A549 (cell line): ENCODE measurements around the gene KIF18A. TPM values are rescaled to one million over a fixed set of nuclear protein-coding genes. Genes with fewer than 3 reads are reported as not detected.

Source experiments
- ATAC-seq, 2 experiments: fragments of 200-7000 bp in 1 of 2; fragments of >200 bp in 1 of 2; cut with Nextera tagmentation in 1 of 2; cut with Tn5 transposase in 1 of 2; 3 replicates each; pipeline versions ENCODE4 v1.8.0 to v1.9.1; 2018 to 2020; ENCODE audit warnings: mild to moderate bottlenecking in 1 of 2, moderate library complexity in 1 of 2
- CTCF ChIA-PET: fragments of 300-600 bp; sonication (Branson Sonifier 250); formaldehyde crosslinking; extraction: SDS; loops from one replicate; lab custom pipeline; 2021; ENCODE audit warnings: antibody characterized with exemption, inconsistent platforms; lab: Yijun Ruan, JAX
- POLR2A ChIA-PET: fragments of 350-600 bp; formaldehyde crosslinking; extraction: SDS; loops from one replicate; lab custom pipeline; 2021; ENCODE audit warnings: antibody characterized with exemption, inconsistent platforms; lab: Yijun Ruan, JAX
- DNase-seq, 2 experiments: peaks; one replicate each; pipeline versions ENCODE4 v3.0.0 to v3.0.0-alpha.2; 2011 to 2016; ENCODE audit warnings: low read depth in 1 of 2, low spot score in 1 of 2
- FAIRE-seq: peaks from 2 replicates; lab custom pipeline; 2011; peaks lifted over from hg19 to GRCh38; lab: Jason Lieb, UNC
- H3K27ac ChIP-seq, 2 experiments: fragments of >200 bp; sonication (Bioruptor Twin); formaldehyde crosslinking; 3 replicates each; pipeline ENCODE4 v1.5.1; 2016 to 2017
- H3K4me1 ChIP-seq: fragments of >200 bp; sonication (Bioruptor Twin); formaldehyde crosslinking; 3 replicates; pipeline ENCODE4 v1.6.1; 2016
- H3K4me2 ChIP-seq: fragments of >200 bp; sonication (Bioruptor Twin); formaldehyde crosslinking; 3 replicates; pipeline ENCODE4 v1.6.1; 2016
- H3K4me3 ChIP-seq: fragments of >200 bp; sonication (Bioruptor Twin); formaldehyde crosslinking; 3 replicates; pipeline ENCODE4 v1.5.1; 2016
- H3K9me3 ChIP-seq: fragments of >200 bp; sonication (Bioruptor Twin); formaldehyde crosslinking; 3 replicates; pipeline ENCODE4 v1.6.1; 2016
- CBX8 ChIP-seq: fragments of 200-600 bp; sonication (generic); IDR thresholded peaks from 2 replicates; pipeline ENCODE4 v1.6.1; 2016
- CEBPB ChIP-seq, 2 experiments: fragments of >200 bp in 1 of 2; sonication (Bioruptor Twin) in 1 of 2; formaldehyde crosslinking in 1 of 2; IDR thresholded peaks; 2 replicates each; pipeline ENCODE4 v1.6.1; 2012 to 2016
- ESRRA ChIP-seq: fragments of 150-350 bp; IDR thresholded peaks from 2 replicates; pipeline ENCODE4 v1.6.1; 2014; ENCODE audit warnings: mild to moderate bottlenecking, low read length, borderline replicate concordance
- FOSL2 ChIP-seq, 2 experiments: fragments of 450-650 bp in 1 of 2; fragments of >200 bp in 1 of 2; sonication (Bioruptor Twin) in 1 of 2; formaldehyde crosslinking; IDR thresholded peaks; 2 replicates each; pipeline versions ENCODE4 v1.5.0 to v1.6.1; 2016 to 2020; ENCODE audit warnings: mild to moderate bottlenecking in 1 of 2, moderate library complexity in 1 of 2
- HES2 ChIP-seq: fragments of >200 bp; sonication (Bioruptor Twin); formaldehyde crosslinking; IDR thresholded peaks from 2 replicates; pipeline ENCODE4 v1.6.1; 2016
- HOXB13 ChIP-seq: fragments of 250-450 bp; sonication (Bioruptor Pico); IDR thresholded peaks from 2 replicates; pipeline ENCODE4 v1.5.0; 2020; ENCODE audit warnings: low read depth, mild to moderate bottlenecking, moderate library complexity
- HOXB5 ChIP-seq: fragments of 250-450 bp; sonication (Bioruptor Pico); IDR thresholded peaks from 2 replicates; pipeline ENCODE4 v1.5.0; 2020; ENCODE audit warnings: mild to moderate bottlenecking, moderate library complexity
- JUNB ChIP-seq: fragments of >200 bp; sonication (Bioruptor Twin); formaldehyde crosslinking; IDR thresholded peaks from 2 replicates; pipeline ENCODE4 v1.6.1; 2016
- KDM1A ChIP-seq: fragments of 200-600 bp; sonication (generic); IDR thresholded peaks from 2 replicates; pipeline ENCODE4 v1.6.1; 2016; ENCODE audit warnings: low read depth, mild to moderate bottlenecking
- MAFK ChIP-seq: fragments of 450-650 bp; IDR thresholded peaks from 2 replicates; pipeline ENCODE4 v1.6.1; 2014; ENCODE audit not compliant: partially characterized antibody
- MYC ChIP-seq: IDR thresholded peaks from 2 replicates; pipeline ENCODE4 v1.6.1; 2012; ENCODE audit warnings: mild to moderate bottlenecking, inconsistent platforms, low read length, improper control_type of control experiment, borderline replicate concordance
- NPAS2 ChIP-seq: fragments of 250-450 bp; sonication (Bioruptor Pico); IDR thresholded peaks from 2 replicates; pipeline ENCODE4 v1.8.0; 2022; ENCODE audit warnings: mild to moderate bottlenecking, moderate library complexity, borderline replicate concordance
- NR3C1 ChIP-seq: fragments of >200 bp; sonication (Bioruptor Twin); formaldehyde crosslinking; IDR thresholded peaks from 3 replicates; pipeline ENCODE4 v1.6.1; 2017
- PHF8 ChIP-seq: fragments of 200-600 bp; sonication (generic); IDR thresholded peaks from 2 replicates; pipeline ENCODE4 v1.6.1; 2016; ENCODE audit warnings: low read depth, mild to moderate bottlenecking, antibody characterized with exemption, moderate library complexity, borderline replicate concordance
- POLR2A ChIP-seq: IDR thresholded peaks from 2 replicates; pipeline ENCODE4 v1.6.1; 2012; ENCODE audit warnings: mild to moderate bottlenecking, low read length
- POLR2AphosphoS2 ChIP-seq: conservative IDR thresholded peaks from 2 replicates; pipeline ENCODE4 v1.6.1; 2012; ENCODE audit warnings: low read length, improper control_type of control experiment, inconsistent platforms
- RAD21 ChIP-seq, 2 experiments: fragments of >200 bp in 1 of 2; sonication (Bioruptor Twin) in 1 of 2; formaldehyde crosslinking in 1 of 2; IDR thresholded peaks in 1 of 2; conservative IDR thresholded peaks in 1 of 2; 2 replicates in 1 of 2; 3 replicates in 1 of 2; pipeline ENCODE4 v1.6.1; 2012 to 2018; ENCODE audit warnings: inconsistent platforms in 1 of 2
- RARB ChIP-seq: fragments of 250-450 bp; sonication (Bioruptor Pico); IDR thresholded peaks from 2 replicates; pipeline ENCODE4 v1.8.0; 2021; ENCODE audit warnings: mild to moderate bottlenecking, moderate library complexity
- RCOR1 ChIP-seq: fragments of 150-350 bp; IDR thresholded peaks from 2 replicates; pipeline ENCODE4 v1.6.1; 2014; ENCODE audit warnings: antibody characterized with exemption, low read length, low read depth
- TP53 ChIP-seq: fragments of 250-450 bp; sonication (Bioruptor Pico); IDR thresholded peaks from 2 replicates; pipeline ENCODE4 v1.5.0; 2021; ENCODE audit warnings: mild to moderate bottlenecking, moderate library complexity
- ZFP36 ChIP-seq: fragments of 450-650 bp; IDR thresholded peaks from 2 replicates; pipeline ENCODE4 v1.6.1; 2014; ENCODE audit warnings: borderline replicate concordance; ENCODE audit not compliant: partially characterized antibody
- ZNF302 ChIP-seq: fragments of 250-450 bp; sonication (Bioruptor Pico); IDR thresholded peaks from 2 replicates; pipeline ENCODE4 v1.9.0; 2021; ENCODE audit warnings: inconsistent platforms, mild to moderate bottlenecking, moderate library complexity
- ZSCAN20 ChIP-seq: fragments of 250-450 bp; sonication (Bioruptor Pico); IDR thresholded peaks from 2 replicates; pipeline ENCODE4 v1.8.0; 2022; ENCODE audit warnings: mild to moderate bottlenecking, moderate library complexity
- WGBS: methylation state at CpG from one replicate; pipeline ENCODE4 v1.1.6; 2017; ENCODE audit errors: missing lambda C conversion rate; 5-methylcytosine and 5-hydroxymethylcytosine counted together
- polyA plus RNA-seq, 4 experiments: library from polyadenylated mRNA; depleted of rRNA in 3 of 4; stranded (reverse); fragments of >200 nt; fragmentation: RNase III in 1 of 4; extraction: RNeasy Plus Mini Kit Qiagen cat#74134 plus additional on column Dnase treatment in 1 of 4; gene quantifications; 2 replicates in 3 of 4; 3 replicates in 1 of 4; pipeline ENCODE4 v1.2.3, GENCODE V29; 2011 to 2017
- TF ChIP-seq, protein P1 (sequence below): fragments of >200 bp; sonication (Bioruptor Twin); formaldehyde crosslinking; IDR thresholded peaks from 3 replicates; pipeline ENCODE4 v1.5.1; 2016
- TF ChIP-seq, protein P2 (sequence below): fragments of 450-650 bp; IDR thresholded peaks from 2 replicates; pipeline ENCODE4 v1.6.1; 2014; ENCODE audit warnings: antibody characterized with exemption

KIF18A gene
- polyA plus RNA-seq, 2 of the 4 experiments (the other 2 are of a cell fraction), result 24.8 to 47.2 TPM

DNA sequence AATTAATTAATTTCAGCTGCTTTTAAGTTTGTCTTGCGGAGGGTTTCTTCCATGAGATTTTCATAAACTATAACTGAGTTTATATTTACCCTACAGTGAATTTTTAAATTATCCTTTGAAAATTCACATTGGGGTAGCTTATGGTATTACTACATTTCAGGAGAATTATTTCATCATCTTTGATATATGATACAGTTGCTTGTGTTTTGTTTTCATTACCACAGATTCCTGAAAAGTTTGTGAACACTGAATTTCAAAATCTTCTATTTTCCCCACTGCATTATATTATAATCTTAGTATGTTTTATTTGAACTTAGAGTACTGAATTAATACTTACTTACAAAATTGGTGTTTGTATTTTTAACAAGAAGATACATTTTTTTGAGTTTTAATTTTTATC is 24.6 kb upstream of the KIF18A start:
- no peaks in the 10 kb centered on the region for H3K9me3 ChIP-seq
- WGBS, result 88% methylated on average over 1 of the region's 1 CpG
- no peak overlapping the region for H3K4me2 ChIP-seq
- CTCF ChIA-PET, result interaction anchor here (0.9 kb wide), 1 partner anchor 436 kb away, joined by 3 read pairs; no protein-coding TSS in a partner anchor
- H3K27ac ChIP-seq, result no peak overlapping the region
- TF ChIP-seq POLR2A (no peak), ZSCAN20 (no peak), CBX8 (no peak), HOXB5 (CRISPR knock-in tag) (no peak)
- TF ChIP-seq, all 56 proteins: peak for 0
- FAIRE-seq (no peak), ATAC-seq (no peak), DNase-seq (no peak)
- POLR2A ChIA-PET, result no interaction called here
- Histone ChIP-seq H3K4me1 (no peaks in the 10 kb centered on the region), H3K4me3 (no peak overlapping the region)

DNA sequence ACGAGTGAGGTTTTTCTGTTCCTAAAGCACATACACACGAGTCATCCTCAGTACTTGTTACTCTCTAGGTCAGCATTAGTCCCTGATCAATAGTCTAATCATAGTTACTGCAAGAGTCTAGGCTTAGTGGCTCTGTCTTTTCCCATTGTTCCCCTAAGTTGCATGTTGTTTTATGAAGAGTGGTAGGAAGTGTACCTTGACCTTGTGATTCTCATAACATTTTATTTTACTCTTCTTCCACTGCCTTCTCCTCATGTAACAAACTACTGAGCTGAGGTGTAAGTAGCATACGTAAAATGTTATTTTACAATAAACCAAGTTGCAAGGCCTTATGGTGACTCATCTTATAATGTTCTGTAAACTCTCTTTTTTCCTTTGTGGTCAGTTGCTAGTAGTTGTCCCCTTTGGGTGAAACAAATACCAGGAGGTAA is 15.2 kb upstream of the KIF18A start:
- ATAC-seq, result no peak

GRCh38 chr11:28117712-28118111 is 9.8 kb upstream of the KIF18A start:
- no peak for DNase-seq
- 95% methylated on average over 4 of the region's 4 CpGs for WGBS
- CTCF ChIA-PET, result interaction anchor here (1.2 kb wide), 1 partner anchor 416 kb away, joined by 7 read pairs; the partner anchor contains the start of gene BDNF

More for the DNA sequence above, 15.2 kb upstream of the KIF18A start:
- ChIA-PET POLR2A (no interaction called here), CTCF (interaction anchor here (0.7 to 1.3 kb wide), 2 partner anchors 11 to 422 kb away, joined by 3 read pairs; no protein-coding TSS in a partner anchor)
- Histone ChIP-seq H3K9me3 (no peaks in the 10 kb centered on the region), H3K4me1 (peaks cover 10% of the 10 kb centered on the region; the same call in 2 of the 3 replicates), H3K4me3 (no peak overlapping the region), H3K4me2 (peak overlapping the region; percentile 8; the same call in 1 of the 3 replicates), H3K27ac (peak overlapping the region in 1 of 2 experiments; percentile 32; a peak in 3 of 6 replicates)
- FAIRE-seq (no peak), DNase-seq (no peak)
- TF ChIP-seq, protein P1, sequence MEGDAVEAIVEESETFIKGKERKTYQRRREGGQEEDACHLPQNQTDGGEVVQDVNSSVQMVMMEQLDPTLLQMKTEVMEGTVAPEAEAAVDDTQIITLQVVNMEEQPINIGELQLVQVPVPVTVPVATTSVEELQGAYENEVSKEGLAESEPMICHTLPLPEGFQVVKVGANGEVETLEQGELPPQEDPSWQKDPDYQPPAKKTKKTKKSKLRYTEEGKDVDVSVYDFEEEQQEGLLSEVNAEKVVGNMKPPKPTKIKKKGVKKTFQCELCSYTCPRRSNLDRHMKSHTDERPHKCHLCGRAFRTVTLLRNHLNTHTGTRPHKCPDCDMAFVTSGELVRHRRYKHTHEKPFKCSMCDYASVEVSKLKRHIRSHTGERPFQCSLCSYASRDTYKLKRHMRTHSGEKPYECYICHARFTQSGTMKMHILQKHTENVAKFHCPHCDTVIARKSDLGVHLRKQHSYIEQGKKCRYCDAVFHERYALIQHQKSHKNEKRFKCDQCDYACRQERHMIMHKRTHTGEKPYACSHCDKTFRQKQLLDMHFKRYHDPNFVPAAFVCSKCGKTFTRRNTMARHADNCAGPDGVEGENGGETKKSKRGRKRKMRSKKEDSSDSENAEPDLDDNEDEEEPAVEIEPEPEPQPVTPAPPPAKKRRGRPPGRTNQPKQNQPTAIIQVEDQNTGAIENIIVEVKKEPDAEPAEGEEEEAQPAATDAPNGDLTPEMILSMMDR, result no peak
- no peak for TF ChIP-seq FOSL2 (IDR thresholded peaks at IDR 0.05)
- TF ChIP-seq FOSL2 (CRISPR knock-in tag; IDR thresholded peaks at IDR 0.05), result peak; percentile 47
- WGBS, result 72% methylated on average over 3 of the region's 3 CpGs

GRCh38 chr11:28114731-28115130 is 6.8 kb upstream of the KIF18A start:
- ChIA-PET POLR2A (no interaction called here), CTCF (no interaction called here)
- Histone ChIP-seq H3K4me1 (peaks cover 25% of the 10 kb centered on the region), H3K4me2 (no peak overlapping the region), H3K27ac (no peak overlapping the region)
- DNase-seq (no peak), FAIRE-seq (no peak)
- TF ChIP-seq NPAS2 (CRISPR knock-in tag) (no peak), JUNB (no peak), POLR2AphosphoS2 (no peak), FOSL2 (IDR thresholded peaks at IDR 0.05) (no peak), FOSL2 (CRISPR knock-in tag; IDR thresholded peaks at IDR 0.05) (no peak), HOXB5 (CRISPR knock-in tag) (no peak), MYC (no peak), ZFP36 (no peak), RCOR1 (no peak), TP53 (CRISPR knock-in tag) (no peak), ZNF302 (no peak), POLR2A (no peak), RAD21 (conservative IDR thresholded peaks at IDR 0.05 in 1 of 2, IDR thresholded peaks at IDR 0.05 in 1 of 2) (no peak), CEBPB (IDR thresholded peaks at IDR 0.05) (no peak), PHF8 (no peak), MAFK (no peak), HES2 (no peak), ESRRA (no peak), HOXB13 (no peak), KDM1A (no peak)
- TF ChIP-seq, protein P2, sequence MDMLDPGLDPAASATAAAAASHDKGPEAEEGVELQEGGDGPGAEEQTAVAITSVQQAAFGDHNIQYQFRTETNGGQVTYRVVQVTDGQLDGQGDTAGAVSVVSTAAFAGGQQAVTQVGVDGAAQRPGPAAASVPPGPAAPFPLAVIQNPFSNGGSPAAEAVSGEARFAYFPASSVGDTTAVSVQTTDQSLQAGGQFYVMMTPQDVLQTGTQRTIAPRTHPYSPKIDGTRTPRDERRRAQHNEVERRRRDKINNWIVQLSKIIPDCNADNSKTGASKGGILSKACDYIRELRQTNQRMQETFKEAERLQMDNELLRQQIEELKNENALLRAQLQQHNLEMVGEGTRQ, result no peak
- TF ChIP-seq, all 56 proteins: peak for 0
- no peaks in the 10 kb centered on the region for H3K9me3 ChIP-seq
- 92% methylated on average over 1 of the region's 1 CpG for WGBS
- no peak overlapping the region for H3K4me3 ChIP-seq
- no peak for ATAC-seq

More at GRCh38 chr11:28117712-28118111, 9.8 kb upstream of the KIF18A start:
- Histone ChIP-seq H3K27ac (peak overlapping the region in 1 of 2 experiments; percentile 47; a peak in 2 of 6 replicates), H3K4me2 (no peak overlapping the region), H3K9me3 (no peaks in the 10 kb centered on the region), H3K4me1 (peaks cover 10% of the 10 kb centered on the region), H3K4me3 (no peak overlapping the region)
- no peak for ATAC-seq
- POLR2A ChIA-PET, result no interaction called here
- no peak for FAIRE-seq
- no peak for TF ChIP-seq FOSL2 (IDR thresholded peaks at IDR 0.05)
- peak; percentile 69 for TF ChIP-seq FOSL2 (CRISPR knock-in tag; IDR thresholded peaks at IDR 0.05)
- TF ChIP-seq RARB, result no peak
- TF ChIP-seq NR3C1, result no peak
- no peak for TF ChIP-seq RCOR1
